HG03108 (cell line): ENCODE results near the gene CHRND.
"Not testable (repeated sequence)": the region's sequence is repeated elsewhere in the genome, so short reads cannot be mapped to it uniquely, and the experiment has no call there.

Source experiments
- ATAC-seq: cut with Tn5 transposase; IDR thresholded peaks from one replicate; pipeline ENCODE4 v1.9.1; 2021; ENCODE audit warnings: moderate library complexity; ENCODE audit not compliant: unreplicated experiment

CHRND gene

GRCh38 chr2:232524771-232525170, 1.2 kb upstream of the CHRND start:
- ATAC-seq = no peak

- ATAC-seq = no peak
Observed at GRCh38 chr2:232525199-232525598, 761 bp upstream of the CHRND start.

GRCh38 chr2:232526372-232526941, 497 bp downstream of the CHRND start:
- no peak for ATAC-seq

- no peak for ATAC-seq
Observed at GRCh38 chr2:232527905-232528470, 2.0 kb downstream of the CHRND start.

GRCh38 chr2:232528746-232529460, 2.9 kb downstream of the CHRND start:
- ATAC-seq = no peak

- ATAC-seq = no peak
Observed at GRCh38 chr2:232529806-232530547, 4.0 kb downstream of the CHRND start.

- no peak for ATAC-seq
Observed at GRCh38 chr2:232530626-232531260, 4.8 kb downstream of the CHRND start.

GRCh38 chr2:232532419-232532818, 6.5 kb downstream of the CHRND start:
- ATAC-seq = no peak

- not testable (repeated sequence) for ATAC-seq
Observed at GRCh38 chr2:232532821-232533220, 6.9 kb downstream of the CHRND start.

- no peak for ATAC-seq
Observed at GRCh38 chr2:232533944-232534710, 8.2 kb downstream of the CHRND start.

GRCh38 chr2:232534940-232535651, 9.1 kb downstream of the CHRND start:
- ATAC-seq = no peak

- no peak for ATAC-seq
Observed at GRCh38 chr2:232535761-232536530, 10.0 kb downstream of the CHRND start.

GRCh38 chr2:232537079-232537478, 11.1 kb downstream of the CHRND start:
- ATAC-seq = no peak

GRCh38 chr2:232537499-232537898, 11.5 kb downstream of the CHRND start:
- no peak for ATAC-seq

GRCh38 chr2:232538671-232539070, 12.7 kb downstream of the CHRND start:
- ATAC-seq = no peak

GRCh38 chr2:232539298-232540231, 13.6 kb downstream of the CHRND start, which contains the start of gene CHRNG:
Gene CHRNG, plus strand, starts transcription at chr2:232539692. Its CDS starts 56 bp downstream, at chr2:232539748.
- ATAC-seq = no peak

- no peak for ATAC-seq
Observed at GRCh38 chr2:232540441-232541041, 14.6 kb downstream of the CHRND start.
